Measurements from ENCODE around the gene POLR3B. TPM values are rescaled to one million over a fixed set of nuclear protein-coding genes. Genes with fewer than 3 reads are reported as not detected.

Gene POLR3B
- total RNA-seq, 4 donors from 2014 or later, result 5.6 to 8.4 (median 7.7) TPM

GRCh38 chr12:106386813-106387535 is 29.4 kb downstream of the POLR3B start:
- intact Hi-C loops (cut with DNase I; ENCODE audit: low total_unique reads), result loop anchor here (10.0 kb wide), 2 partner anchors 458 to 538 kb away; no protein-coding TSS in a partner anchor
- DNase-seq, result no peak
- TF ChIP-seq POLR2A (IDR thresholded peaks at IDR 0.05) (no peak), EP300 (IDR thresholded peaks at IDR 0.05; ENCODE audit: low read depth) (no peak), CTCF (IDR thresholded peaks at IDR 0.05) (no peak), POLR2AphosphoS5 (IDR thresholded peaks at IDR 0.05) (no peak)
- Histone ChIP-seq H3K9me3 (no peaks in the 10 kb centered on the region), H3K36me3 (peaks cover 0 to 5% (median 0%) of the 10 kb centered on the region in 4 donors), H3K27me3 (no peaks in the 10 kb centered on the region), H3K4me1 (no peaks in the 10 kb centered on the region), H3K27ac (no peak overlapping the region), H3K4me3 (no peak overlapping the region)
- in situ Hi-C loops (cut with MboI; ENCODE audit: low pct_ligation_motif_present in 1 of 4, low pct_unique_long_range_greater_than_20kb in 1 of 4, low sequenced_read_pairs in 3 of 4), result loop anchor here (5.0 to 25.0 kb wide), 6 partner anchors 450 to 725 kb away; no protein-coding TSS in a partner anchor
- WGBS, 2 donors (ENCODE audit: low coverage in 1 of 2), result 83 to 93% methylated on average over 5 of the region's 5 CpGs

GRCh38 chr12:106387848-106388377 is 30.4 kb downstream of the POLR3B start:
- DNase-seq, result no peak
- Histone ChIP-seq H3K4me3 (no peak overlapping the region), H3K27me3 (no peaks in the 10 kb centered on the region), H3K27ac (no peak overlapping the region), H3K4me1 (no peaks in the 10 kb centered on the region), H3K9me3 (no peaks in the 10 kb centered on the region), H3K36me3 (no peaks in the 10 kb centered on the region)
- TF ChIP-seq EP300 (IDR thresholded peaks at IDR 0.05; ENCODE audit: low read depth) (no peak), POLR2A (IDR thresholded peaks at IDR 0.05) (no peak), CTCF (IDR thresholded peaks at IDR 0.05) (no peak), POLR2AphosphoS5 (IDR thresholded peaks at IDR 0.05) (no peak)
- 64 to 82% methylated on average over 1 of the region's 1 CpG for WGBS, 2 donors (ENCODE audit: low coverage in 1 of 2)
- in situ Hi-C loops (cut with MboI; ENCODE audit: low pct_ligation_motif_present in 1 of 4, low pct_unique_long_range_greater_than_20kb in 1 of 4, low sequenced_read_pairs in 3 of 4) (loop anchor here (5.0 to 25.0 kb wide), 6 partner anchors 449 to 724 kb away; no protein-coding TSS in a partner anchor), intact Hi-C loops (cut with DNase I; ENCODE audit: low total_unique reads) (loop anchor here (10.0 kb wide), 2 partner anchors 457 to 537 kb away; no protein-coding TSS in a partner anchor)

GRCh38 chr12:106389151-106389550 is 31.6 kb downstream of the POLR3B start:
- no peak for DNase-seq
- H3K36me3 ChIP-seq, result no peaks in the 10 kb centered on the region
- no peak for TF ChIP-seq POLR2A (IDR thresholded peaks at IDR 0.05)
- TF ChIP-seq EP300 (IDR thresholded peaks at IDR 0.05; ENCODE audit: low read depth), result no peak
- no peak for TF ChIP-seq CTCF (IDR thresholded peaks at IDR 0.05)
- TF ChIP-seq POLR2AphosphoS5 (IDR thresholded peaks at IDR 0.05), result no peak
- intact Hi-C loops (cut with DNase I; ENCODE audit: low total_unique reads) (loop anchor here (10.0 kb wide), 2 partner anchors 456 to 536 kb away; no protein-coding TSS in a partner anchor), in situ Hi-C loops (cut with MboI; ENCODE audit: low pct_ligation_motif_present in 1 of 4, low pct_unique_long_range_greater_than_20kb in 1 of 4, low sequenced_read_pairs in 3 of 4) (loop anchor here (5.0 to 25.0 kb wide), 6 partner anchors 448 to 723 kb away; no protein-coding TSS in a partner anchor)
- H3K9me3 ChIP-seq, result no peaks in the 10 kb centered on the region
- H3K27ac ChIP-seq, result no peak overlapping the region
- H3K4me1 ChIP-seq, result no peaks in the 10 kb centered on the region
- H3K27me3 ChIP-seq, result no peaks in the 10 kb centered on the region
- no peak overlapping the region for H3K4me3 ChIP-seq
- WGBS, 2 donors (ENCODE audit: low coverage in 1 of 2), result 88 to 100% methylated on average over 4 of the region's 4 CpGs

- no peak overlapping the region for H3K4me3 ChIP-seq
- no peak overlapping the region for H3K27ac ChIP-seq
- in situ Hi-C loops (cut with MboI; ENCODE audit: low pct_ligation_motif_present in 1 of 4, low pct_unique_long_range_greater_than_20kb in 1 of 4, low sequenced_read_pairs in 3 of 4), result loop anchor here in 3 of 4 donors (25.0 kb wide), 2 partner anchors 445 to 720 kb away; no protein-coding TSS in a partner anchor
- H3K4me1 ChIP-seq, result no peaks in the 10 kb centered on the region
- no peaks in the 10 kb centered on the region for H3K27me3 ChIP-seq
- intact Hi-C loops (cut with DNase I; ENCODE audit: low total_unique reads), result no loop called here
- TF ChIP-seq EP300 (IDR thresholded peaks at IDR 0.05; ENCODE audit: low read depth) (no peak), POLR2A (IDR thresholded peaks at IDR 0.05) (no peak), POLR2AphosphoS5 (IDR thresholded peaks at IDR 0.05) (no peak), CTCF (IDR thresholded peaks at IDR 0.05) (no peak)
- no peak for DNase-seq
- H3K9me3 ChIP-seq, result no peaks in the 10 kb centered on the region
- 80 to 100% methylated on average over 1 of the region's 1 CpG for WGBS, 2 donors (ENCODE audit: low coverage in 1 of 2)
- peaks cover 0 to 11% (median 0%) of the 10 kb centered on the region in 4 donors for H3K36me3 ChIP-seq
These were observed 35.2 kb downstream of the POLR3B start for GRCh38 chr12:106392759-106393158.

All from transverse colon (tissue), 4 donors.